Ovary (tissue), 9 donors: ENCODE data around the gene UNCX. TPM values are rescaled to one million over a fixed set of nuclear protein-coding genes. Genes with fewer than 3 reads are reported as not detected.

Experiments used
- DNase-seq, 5 donors: peaks; one replicate each; pipeline ENCODE4 v3.0.0-alpha.2; 2019 to 2020
- H3K27ac ChIP-seq, 2 donors: fragments of 200-600 bp; one replicate each; pipeline versions ENCODE4 v1.5.1 to v1.8.0; 2019 to 2022
- H3K27me3 ChIP-seq: fragments of 200-600 bp; one replicate; pipeline ENCODE4 v1.8.0; 2022
- H3K36me3 ChIP-seq: fragments of 200-600 bp; sonication (generic); one replicate; pipeline ENCODE4 v1.5.1; 2019
- H3K4me1 ChIP-seq: one replicate; pipeline ENCODE4 v1.8.1; 2013; ENCODE audit warnings: mild to moderate bottlenecking, moderate library complexity; ENCODE audit not compliant: insufficient read depth
- H3K4me3 ChIP-seq: fragments of 200-600 bp; sonication (generic); one replicate; pipeline ENCODE4 v1.5.1; 2017
- H3K9me3 ChIP-seq, 2 donors: fragments of 200-600 bp in 1 of 2; sonication (generic) in 1 of 2; one replicate each; pipeline versions ENCODE4 v1.5.1 to v1.8.1; 2013 to 2019; ENCODE audit warnings: mild to moderate bottlenecking in 1 of 2, moderate library complexity in 1 of 2
- CTCF ChIP-seq, 3 donors: fragments of 450-650 bp in 2 of 3; fragments of 200-600 bp in 1 of 3; IDR thresholded peaks; one replicate each; pipeline versions ENCODE4 v1.5.1 to v1.8.0; 2016 to 2022; ENCODE audit warnings: antibody characterized with exemption in 3 of 3, mild to moderate bottlenecking in 1 of 3
- EP300 ChIP-seq: sonication (generic); formaldehyde crosslinking; IDR thresholded peaks from one replicate; pipeline ENCODE4 v1.6.1; 2017; ENCODE audit warnings: antibody characterized with exemption
- POLR2A ChIP-seq: fragments of 450-650 bp; IDR thresholded peaks from one replicate; pipeline ENCODE4 v1.6.1; 2017; ENCODE audit warnings: antibody characterized with exemption, mild to moderate bottlenecking, moderate library complexity
- WGBS, 3 donors: extraction: QIAGEN DNeasy Blood & Tissue Kit in 1 of 3; methylation state at CpG; one replicate each; pipeline versions ENCODE4 v1.1.5 to v1.1.7; 2013 to 2017; 5-methylcytosine and 5-hydroxymethylcytosine counted together
- intact Hi-C, 4 donors: fragments of 100-400 bp; cut with DNase I; formaldehyde crosslinking; loops; one replicate each; pipeline versions ENCODE4 v1.11.0 to v1.15.1; 2022 to 2023
- polyA plus RNA-seq, 2 donors: library from polyadenylated mRNA; stranded (reverse); fragments of 200-250 nt in 1 of 2; fragments of 350-450 nt in 1 of 2; fragmentation: Illumina TruSeq in 1 of 2; extraction: RNeasy Lipid Tissue Mini Kit (QIAGEN cat#74804) in 1 of 2; gene quantifications; one replicate each; pipeline ENCODE4 v1.2.3, GENCODE V29; 2013 to 2014
- total RNA-seq, 7 donors: library from RNA; depleted of rRNA in 2 of 7; stranded (reverse); fragments of >200 nt in 2 of 7; fragmentation: NEBNext Ultra II Directional in 3 of 7; extraction: Animal tissue kit (Norgen Biotek cat#: 25700) in 3 of 7; gene quantifications; one replicate each; pipeline versions ENCODE4 v1.1.0 to v1.2.4, GENCODE V29; 2016 to 2023
- donor health status: DM: no; HTN: no; CAD: no; lungs with moderate emphysema.
- donor health status: DM: no; HTN: no; CAD: no.
- donor health status: Bipolar disorder and iron deficiency.
- donor health status: DM: yes; HTN: yes; CAD: no.
- donor health status: DM: no; HTN: no; CAD: no.
- donor health status: DM: yes; HTN: yes; CAD: no.

Gene UNCX
- total and polyA plus RNA-seq, 9 donors, result not detected

GRCh38 chr7:1232103-1232466 lies 587 bp upstream of the UNCX start:
- H3K4me3 ChIP-seq, result no peak overlapping the region
- WGBS, 3 donors, result 3 to 9% (median 3%) methylated on average over 12 of the region's 12 CpGs
- peaks cover 19% of the 10 kb centered on the region for H3K27me3 ChIP-seq
- no peaks in the 10 kb centered on the region for H3K36me3 ChIP-seq
- no peaks in the 10 kb centered on the region for H3K9me3 ChIP-seq
- H3K4me1 ChIP-seq, result no peaks in the 10 kb centered on the region
- intact Hi-C loops, result no loop called here
- no peak for DNase-seq
- TF ChIP-seq EP300 (no peak), CTCF (IDR thresholded peaks at IDR 0.05) (no peak), POLR2A (no peak)
- H3K27ac ChIP-seq, result no peak overlapping the region

GRCh38 chr7:1233333-1234048 lies 819 bp downstream of the UNCX start:
- Histone ChIP-seq H3K36me3 (no peaks in the 10 kb centered on the region), H3K4me3 (no peak overlapping the region), H3K27me3 (peaks cover 19% of the 10 kb centered on the region), H3K9me3 (no peaks in the 10 kb centered on the region), H3K4me1 (no peaks in the 10 kb centered on the region), H3K27ac (no peak overlapping the region)
- TF ChIP-seq CTCF (IDR thresholded peaks at IDR 0.05), result no peak
- TF ChIP-seq EP300, result no peak
- TF ChIP-seq POLR2A, result no peak
- no peak for DNase-seq
- intact Hi-C loops, result no loop called here
- 1 to 6% (median 3%) methylated on average over 54 to 71 of the region's 73 CpGs for WGBS, 3 donors

GRCh38 chr7:1234049-1234880 lies 1.6 kb downstream of the UNCX start:
- peaks cover 18% of the 10 kb centered on the region for H3K27me3 ChIP-seq
- 7 to 9% (median 9%) methylated on average over 30 of the region's 30 CpGs for WGBS, 3 donors
- H3K4me1 ChIP-seq, result no peaks in the 10 kb centered on the region
- no peak overlapping the region for H3K4me3 ChIP-seq
- no peak overlapping the region for H3K27ac ChIP-seq
- no peak for DNase-seq
- TF ChIP-seq CTCF (IDR thresholded peaks at IDR 0.05), result no peak
- TF ChIP-seq POLR2A, result no peak
- no peaks in the 10 kb centered on the region for H3K9me3 ChIP-seq
- H3K36me3 ChIP-seq, result no peaks in the 10 kb centered on the region
- intact Hi-C loops, result no loop called here

- Histone ChIP-seq H3K4me1 (no peaks in the 10 kb centered on the region), H3K4me3 (no peak overlapping the region), H3K27ac (no peak overlapping the region), H3K36me3 (no peaks in the 10 kb centered on the region), H3K27me3 (peaks cover 13% of the 10 kb centered on the region), H3K9me3 (no peaks in the 10 kb centered on the region)
- intact Hi-C loops, result no loop called here
- no peak for DNase-seq
- no peak for TF ChIP-seq EP300
- TF ChIP-seq POLR2A, result no peak
- TF ChIP-seq CTCF (IDR thresholded peaks at IDR 0.05), result no peak
- WGBS, 3 donors, result 3 to 4% (median 3%) methylated on average over 36 to 37 of the region's 37 CpGs
Observed at GRCh38 chr7:1234881-1235500, 2.3 kb downstream of the UNCX start.
